DOHH2 (cell line): ENCODE data around the gene ARHGEF7.

Experiments
- EZH2phosphoT487 ChIP-seq: fragments of 200-600 bp; sonication (generic); IDR thresholded peaks from 2 replicates; pipeline ENCODE4 v1.6.1; 2017; ENCODE audit warnings: borderline replicate concordance, mild to moderate bottlenecking, antibody characterized with exemption, low read length, moderate library complexity, mixed read lengths
- TF ChIP-seq, protein P1 (sequence below): fragments of 200-600 bp; sonication (generic); IDR thresholded peaks from one replicate; pipeline ENCODE4 v1.5.1; 2014; ENCODE audit warnings: antibody characterized with exemption, mild to moderate bottlenecking, low read depth, low read length; ENCODE audit not compliant: poor library complexity, severe bottlenecking

DNA sequence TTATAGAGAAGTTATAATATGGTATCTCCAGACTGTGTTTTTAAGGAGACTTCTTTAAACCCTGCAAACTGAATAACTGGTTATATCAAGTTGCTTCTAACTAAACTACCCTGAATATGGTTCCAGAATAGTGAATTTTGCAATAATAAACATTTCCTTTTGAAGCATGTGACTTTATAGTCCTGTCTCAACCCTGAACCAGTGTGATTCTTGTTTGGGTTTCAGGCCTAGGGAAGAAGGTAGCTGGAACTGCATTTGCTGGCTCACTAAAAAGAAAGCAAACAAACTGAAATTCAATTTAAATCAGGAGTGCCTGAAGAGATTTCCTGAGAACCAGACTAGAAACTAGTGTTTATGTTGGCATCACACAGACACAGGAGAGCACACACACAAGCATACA lies 4.9 kb downstream of the ARHGEF7 start:
- TF ChIP-seq, protein P1, sequence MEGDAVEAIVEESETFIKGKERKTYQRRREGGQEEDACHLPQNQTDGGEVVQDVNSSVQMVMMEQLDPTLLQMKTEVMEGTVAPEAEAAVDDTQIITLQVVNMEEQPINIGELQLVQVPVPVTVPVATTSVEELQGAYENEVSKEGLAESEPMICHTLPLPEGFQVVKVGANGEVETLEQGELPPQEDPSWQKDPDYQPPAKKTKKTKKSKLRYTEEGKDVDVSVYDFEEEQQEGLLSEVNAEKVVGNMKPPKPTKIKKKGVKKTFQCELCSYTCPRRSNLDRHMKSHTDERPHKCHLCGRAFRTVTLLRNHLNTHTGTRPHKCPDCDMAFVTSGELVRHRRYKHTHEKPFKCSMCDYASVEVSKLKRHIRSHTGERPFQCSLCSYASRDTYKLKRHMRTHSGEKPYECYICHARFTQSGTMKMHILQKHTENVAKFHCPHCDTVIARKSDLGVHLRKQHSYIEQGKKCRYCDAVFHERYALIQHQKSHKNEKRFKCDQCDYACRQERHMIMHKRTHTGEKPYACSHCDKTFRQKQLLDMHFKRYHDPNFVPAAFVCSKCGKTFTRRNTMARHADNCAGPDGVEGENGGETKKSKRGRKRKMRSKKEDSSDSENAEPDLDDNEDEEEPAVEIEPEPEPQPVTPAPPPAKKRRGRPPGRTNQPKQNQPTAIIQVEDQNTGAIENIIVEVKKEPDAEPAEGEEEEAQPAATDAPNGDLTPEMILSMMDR, result no peak
- TF ChIP-seq EZH2phosphoT487, result no peak
